PFSK-1 (cell line): Measurements from ENCODE around the gene C1QA.

ENCODE experiments used
- FOXP2 ChIP-seq: optimal IDR thresholded peaks from 2 replicates; pipeline ENCODE3; 2011; ENCODE audit warnings: borderline replicate concordance, control low read depth, inconsistent platforms; ENCODE audit not compliant: insufficient read depth; ENCODE audit errors: extremely low read length, extremely low read depth
- POLR2AphosphoS5 ChIP-seq: IDR thresholded peaks from 2 replicates; pipeline ENCODE4 v1.6.1; 2012; ENCODE audit warnings: low read depth, mild to moderate bottlenecking, control low read depth, low read length, moderate library complexity
- REST ChIP-seq, 2 experiments: IDR thresholded peaks; 2 replicates each; pipeline versions ENCODE4 v1.6.1 to v1.8.0; 2011 to 2012; ENCODE audit warnings: low read depth in 2 of 2, low read length in 2 of 2, control low read depth in 1 of 2, inconsistent platforms in 1 of 2, mild to moderate bottlenecking in 1 of 2, moderate library complexity in 1 of 2; ENCODE audit not compliant: insufficient read depth in 1 of 2
- SIN3A ChIP-seq: IDR thresholded peaks from 2 replicates; pipeline ENCODE4 v1.6.1; 2012; ENCODE audit warnings: mild to moderate bottlenecking, low read length, moderate library complexity, borderline replicate concordance; ENCODE audit not compliant: insufficient read depth
- TAF1 ChIP-seq: IDR thresholded peaks from 2 replicates; pipeline ENCODE4 v1.6.1; 2012; ENCODE audit warnings: low read length, control low read depth, borderline replicate concordance; ENCODE audit not compliant: insufficient read depth

GRCh38 chr1:22685591-22686059, 49.2 kb downstream of the C1QA start:
- TF ChIP-seq POLR2AphosphoS5 (no peak), REST (IDR thresholded peaks at IDR 0.05; ENCODE audit: insufficient read depth in 1 of 2, low read depth in 2 of 2, low read length in 2 of 2) (no peak), TAF1 (no peak), SIN3A (no peak), FOXP2 (no peak)
